Measurements from ENCODE around the gene MYO16. TPM values are rescaled to one million over a fixed set of nuclear protein-coding genes. Genes with fewer than 3 reads are reported as not detected.

Gene MYO16
- total and polyA plus RNA-seq, 2 donors (not counting 1 experiment from before 2014, with no cell fraction given): under 0.01 to 0.01 TPM

GRCh38 chr13:108958013-108958376, 328.6 kb downstream of the MYO16 start:
- no peak overlapping the region for H3K4me3 ChIP-seq (replicated peaks in 1 of 4; ENCODE audit: control extremely low read depth in 1 of 4, insufficient read depth in 1 of 4, low read depth in 3 of 4, low read length in 4 of 4)
- H3K9me3 ChIP-seq (ENCODE audit: control insufficient read depth, insufficient read depth, low read depth, low read length): no peaks in the 10 kb centered on the region
- no peaks in the 10 kb centered on the region for H4K20me1 ChIP-seq (ENCODE audit: control insufficient read depth, extremely low read depth, insufficient read depth, low read length)
- no peaks in the 10 kb centered on the region for H3K27me3 ChIP-seq (ENCODE audit: control insufficient read depth, insufficient read depth, low read length)
- no peak overlapping the region for H2AFZ ChIP-seq (ENCODE audit: low read length)
- DNase-seq (ENCODE audit: low read depth in 2 of 2): no peak
- H3K79me2 ChIP-seq (ENCODE audit: control insufficient read depth, insufficient read depth, low read length): no peaks in the 10 kb centered on the region
- no peak overlapping the region for H3K9ac ChIP-seq (ENCODE audit: insufficient read depth, low read length)
- H3K4me2 ChIP-seq (ENCODE audit: extremely low read depth, insufficient read depth, low read length): peak overlapping the region; percentile 73
- TF ChIP-seq CTCF (conservative IDR thresholded peaks at IDR 0.05 in 1 of 2, IDR thresholded peaks at IDR 0.05 in 1 of 2; ENCODE audit: low read depth in 1 of 2, low read length in 2 of 2) (no peak), EZH2 (IDR thresholded peaks at IDR 0.05; ENCODE audit: low read length, missing control alignments) (no peak)
- peaks cover 4% of the 10 kb centered on the region for H3K4me1 ChIP-seq (ENCODE audit: control insufficient read depth, extremely low read depth, insufficient read depth, low read length)
- H3K27ac ChIP-seq (ENCODE audit: insufficient read depth, low read length): peak overlapping the region; percentile 34
- H3K36me3 ChIP-seq (ENCODE audit: control insufficient read depth, insufficient read depth, low read length): no peaks in the 10 kb centered on the region

GRCh38 chr13:108959234-108959633, 329.8 kb downstream of the MYO16 start:
- Histone ChIP-seq H3K36me3 (ENCODE audit: control insufficient read depth, insufficient read depth, low read length) (no peaks in the 10 kb centered on the region), H3K9me3 (ENCODE audit: control insufficient read depth, insufficient read depth, low read depth, low read length) (no peaks in the 10 kb centered on the region), H3K27me3 (ENCODE audit: control insufficient read depth, insufficient read depth, low read length) (no peaks in the 10 kb centered on the region), H3K4me2 (ENCODE audit: extremely low read depth, insufficient read depth, low read length) (no peak overlapping the region), H4K20me1 (ENCODE audit: control insufficient read depth, extremely low read depth, insufficient read depth, low read length) (no peaks in the 10 kb centered on the region), H3K4me3 (replicated peaks in 1 of 4; ENCODE audit: control extremely low read depth in 1 of 4, insufficient read depth in 1 of 4, low read depth in 3 of 4, low read length in 4 of 4) (no peak overlapping the region), H3K27ac (ENCODE audit: insufficient read depth, low read length) (no peak overlapping the region), H3K4me1 (ENCODE audit: control insufficient read depth, extremely low read depth, insufficient read depth, low read length) (peaks cover 7% of the 10 kb centered on the region), H3K9ac (ENCODE audit: insufficient read depth, low read length) (no peak overlapping the region), H2AFZ (ENCODE audit: low read length) (no peak overlapping the region), H3K79me2 (ENCODE audit: control insufficient read depth, insufficient read depth, low read length) (no peaks in the 10 kb centered on the region)
- peak in 1 of 2 donors; percentile 49 for DNase-seq (ENCODE audit: low read depth in 2 of 2)
- TF ChIP-seq EZH2 (IDR thresholded peaks at IDR 0.05; ENCODE audit: low read length, missing control alignments): no peak
- TF ChIP-seq CTCF (conservative IDR thresholded peaks at IDR 0.05 in 1 of 2, IDR thresholded peaks at IDR 0.05 in 1 of 2; ENCODE audit: low read depth in 1 of 2, low read length in 2 of 2): no peak

GRCh38 chr13:108960006-108960405, 330.6 kb downstream of the MYO16 start:
- H3K4me1 ChIP-seq (ENCODE audit: control insufficient read depth, extremely low read depth, insufficient read depth, low read length): peaks cover 9% of the 10 kb centered on the region
- H3K27me3 ChIP-seq (ENCODE audit: control insufficient read depth, insufficient read depth, low read length): no peaks in the 10 kb centered on the region
- TF ChIP-seq CTCF (conservative IDR thresholded peaks at IDR 0.05 in 1 of 2, IDR thresholded peaks at IDR 0.05 in 1 of 2; ENCODE audit: low read depth in 1 of 2, low read length in 2 of 2): no peak
- no peak for TF ChIP-seq EZH2 (IDR thresholded peaks at IDR 0.05; ENCODE audit: low read length, missing control alignments)
- H2AFZ ChIP-seq (ENCODE audit: low read length): no peak overlapping the region
- H3K9me3 ChIP-seq (ENCODE audit: control insufficient read depth, insufficient read depth, low read depth, low read length): no peaks in the 10 kb centered on the region
- H3K36me3 ChIP-seq (ENCODE audit: control insufficient read depth, insufficient read depth, low read length): no peaks in the 10 kb centered on the region
- no peaks in the 10 kb centered on the region for H3K79me2 ChIP-seq (ENCODE audit: control insufficient read depth, insufficient read depth, low read length)
- H3K9ac ChIP-seq (ENCODE audit: insufficient read depth, low read length): no peak overlapping the region
- H3K4me2 ChIP-seq (ENCODE audit: extremely low read depth, insufficient read depth, low read length): no peak overlapping the region
- DNase-seq (ENCODE audit: low read depth in 2 of 2): no peak
- no peak overlapping the region for H3K27ac ChIP-seq (ENCODE audit: insufficient read depth, low read length)
- H3K4me3 ChIP-seq (replicated peaks in 1 of 4; ENCODE audit: control extremely low read depth in 1 of 4, insufficient read depth in 1 of 4, low read depth in 3 of 4, low read length in 4 of 4): no peak overlapping the region
- H4K20me1 ChIP-seq (ENCODE audit: control insufficient read depth, extremely low read depth, insufficient read depth, low read length): no peaks in the 10 kb centered on the region
